RWPE2 (cell line): ENCODE data around the gene DPP10.

Experiments
- ATAC-seq: fragments of 200-7000 bp; cut with Tn5 transposase; 3 replicates; pipeline ENCODE4 v1.9.1; 2021; ENCODE audit warnings: low read depth
- DNase-seq: peaks from one replicate; pipeline ENCODE4 v3.0.0-alpha.2; 2020; ENCODE audit warnings: low spot score
- H3K27ac ChIP-seq: fragments of 450-650 bp; 2 replicates; pipeline ENCODE4 v1.5.1; 2017; ENCODE audit warnings: mild to moderate bottlenecking; ENCODE audit not compliant: poor library complexity, severe bottlenecking
- H3K27me3 ChIP-seq: fragments of 250-450 bp; sonication (Bioruptor Pico); 2 replicates; pipeline ENCODE4 v1.5.1; 2021; ENCODE audit warnings: mild to moderate bottlenecking, moderate library complexity; ENCODE audit not compliant: insufficient read depth, poor library complexity, severe bottlenecking
- H3K36me3 ChIP-seq: fragments of 250-450 bp; sonication (Bioruptor Pico); 2 replicates; pipeline ENCODE4 v1.5.1; 2020; ENCODE audit warnings: low read depth, mild to moderate bottlenecking, moderate library complexity
- H3K4me1 ChIP-seq: fragments of 250-450 bp; sonication (Bioruptor Pico); 2 replicates; pipeline ENCODE4 v1.5.1; 2021; ENCODE audit warnings: mild to moderate bottlenecking, moderate library complexity; ENCODE audit not compliant: insufficient read depth, poor library complexity, severe bottlenecking
- H3K4me3 ChIP-seq: fragments of 250-450 bp; sonication (Bioruptor Pico); 2 replicates; pipeline ENCODE4 v1.5.1; 2021; ENCODE audit warnings: mild to moderate bottlenecking, moderate library complexity; ENCODE audit not compliant: severe bottlenecking
- H3K9me3 ChIP-seq: fragments of 250-450 bp; sonication (Bioruptor Pico); 2 replicates; pipeline ENCODE4 v1.5.1; 2021; ENCODE audit warnings: mild to moderate bottlenecking, moderate library complexity; ENCODE audit not compliant: severe bottlenecking
- TF ChIP-seq, protein P1 (sequence below): fragments of 450-650 bp; IDR thresholded peaks from one replicate; pipeline ENCODE4 v1.5.1; 2017; ENCODE audit warnings: mild to moderate bottlenecking, moderate library complexity; ENCODE audit not compliant: poor library complexity, severe bottlenecking

The DPP10 gene

DNA sequence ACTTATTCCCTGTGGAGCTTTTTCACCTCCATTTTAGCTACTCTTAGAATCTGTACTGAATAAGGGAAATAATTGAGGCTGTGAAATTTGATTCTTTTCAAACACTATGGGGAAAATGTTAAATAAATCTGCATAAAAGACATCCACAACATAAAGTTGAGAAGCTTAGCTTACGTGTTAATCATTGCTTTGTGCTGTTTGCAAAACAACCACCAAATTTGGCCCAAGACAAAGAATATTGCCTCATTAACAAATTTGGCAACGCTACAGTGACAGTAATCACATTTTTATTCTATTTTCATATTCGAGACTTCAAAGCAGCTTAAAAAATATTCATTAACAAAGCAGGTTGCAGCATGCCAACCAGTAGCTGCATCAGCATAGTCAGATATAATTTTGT, 437.6 kb downstream of the DPP10 start:
- no peaks in the 10 kb centered on the region for H3K9me3 ChIP-seq
- DNase-seq (no peak), ATAC-seq (no peak)
- H3K27ac ChIP-seq = no peak overlapping the region
- TF ChIP-seq, protein P1, sequence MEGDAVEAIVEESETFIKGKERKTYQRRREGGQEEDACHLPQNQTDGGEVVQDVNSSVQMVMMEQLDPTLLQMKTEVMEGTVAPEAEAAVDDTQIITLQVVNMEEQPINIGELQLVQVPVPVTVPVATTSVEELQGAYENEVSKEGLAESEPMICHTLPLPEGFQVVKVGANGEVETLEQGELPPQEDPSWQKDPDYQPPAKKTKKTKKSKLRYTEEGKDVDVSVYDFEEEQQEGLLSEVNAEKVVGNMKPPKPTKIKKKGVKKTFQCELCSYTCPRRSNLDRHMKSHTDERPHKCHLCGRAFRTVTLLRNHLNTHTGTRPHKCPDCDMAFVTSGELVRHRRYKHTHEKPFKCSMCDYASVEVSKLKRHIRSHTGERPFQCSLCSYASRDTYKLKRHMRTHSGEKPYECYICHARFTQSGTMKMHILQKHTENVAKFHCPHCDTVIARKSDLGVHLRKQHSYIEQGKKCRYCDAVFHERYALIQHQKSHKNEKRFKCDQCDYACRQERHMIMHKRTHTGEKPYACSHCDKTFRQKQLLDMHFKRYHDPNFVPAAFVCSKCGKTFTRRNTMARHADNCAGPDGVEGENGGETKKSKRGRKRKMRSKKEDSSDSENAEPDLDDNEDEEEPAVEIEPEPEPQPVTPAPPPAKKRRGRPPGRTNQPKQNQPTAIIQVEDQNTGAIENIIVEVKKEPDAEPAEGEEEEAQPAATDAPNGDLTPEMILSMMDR = no peak
- H3K36me3 ChIP-seq = no peaks in the 10 kb centered on the region
- no peak overlapping the region for H3K4me3 ChIP-seq
- no peaks in the 10 kb centered on the region for H3K4me1 ChIP-seq
- peaks cover 9% of the 10 kb centered on the region for H3K27me3 ChIP-seq

GRCh38 chr2:114919985-114920384, 477.5 kb downstream of the DPP10 start:
- no peaks in the 10 kb centered on the region for H3K27me3 ChIP-seq
- no peaks in the 10 kb centered on the region for H3K9me3 ChIP-seq
- DNase-seq (no peak), ATAC-seq (no peak)
- no peaks in the 10 kb centered on the region for H3K4me1 ChIP-seq
- no peak overlapping the region for H3K27ac ChIP-seq
- TF ChIP-seq, protein P1 = no peak
- no peak overlapping the region for H3K4me3 ChIP-seq
- no peaks in the 10 kb centered on the region for H3K36me3 ChIP-seq

GRCh38 chr2:114922076-114922475, 479.6 kb downstream of the DPP10 start:
- no peak for ATAC-seq
- TF ChIP-seq, protein P1 = no peak
- H3K27me3 ChIP-seq = no peaks in the 10 kb centered on the region
- H3K4me3 ChIP-seq = no peak overlapping the region
- H3K4me1 ChIP-seq = no peaks in the 10 kb centered on the region
- H3K9me3 ChIP-seq = no peaks in the 10 kb centered on the region
- H3K36me3 ChIP-seq = no peaks in the 10 kb centered on the region
- no peak for DNase-seq
- no peak overlapping the region for H3K27ac ChIP-seq

GRCh38 chr2:114925296-114926255, 483.1 kb downstream of the DPP10 start:
- ATAC-seq (no peak), DNase-seq (no peak)
- H3K4me1 ChIP-seq = no peaks in the 10 kb centered on the region
- TF ChIP-seq, protein P1 = no peak
- no peaks in the 10 kb centered on the region for H3K27me3 ChIP-seq
- H3K27ac ChIP-seq = no peak overlapping the region
- no peaks in the 10 kb centered on the region for H3K36me3 ChIP-seq
- H3K4me3 ChIP-seq = no peak overlapping the region
- no peaks in the 10 kb centered on the region for H3K9me3 ChIP-seq

GRCh38 chr2:114926303-114926702, 483.9 kb downstream of the DPP10 start:
- ATAC-seq (no peak), DNase-seq (no peak)
- Histone ChIP-seq H3K4me3 (no peak overlapping the region), H3K27me3 (no peaks in the 10 kb centered on the region), H3K27ac (no peak overlapping the region), H3K36me3 (no peaks in the 10 kb centered on the region), H3K9me3 (no peaks in the 10 kb centered on the region), H3K4me1 (no peaks in the 10 kb centered on the region)
- TF ChIP-seq, protein P1 = no peak
